Adrenal gland (tissue), 12 donors: ENCODE data around the gene EHMT1. TPM values are rescaled to one million over a fixed set of nuclear protein-coding genes. Genes with fewer than 3 reads are reported as not detected.

ENCODE experiments used
- DNase-seq, 7 donors: peaks; one replicate each; pipeline ENCODE4 v3.0.0-alpha.2; 2019 to 2020
- H3K27ac ChIP-seq, 5 donors: fragments of 200-600 bp; sonication (generic) in 4 of 5; 1 replicate in 3 of 5; 2 replicates in 2 of 5; pipeline versions ENCODE4 v1.5.1 to v1.8.0; 2016 to 2020; ENCODE audit warnings: mild to moderate bottlenecking in 1 of 5
- H3K27me3 ChIP-seq: fragments of 200-600 bp; 2 replicates; pipeline ENCODE4 v1.8.0; 2021
- H3K36me3 ChIP-seq, 2 donors: fragments of 200-600 bp; replicated peaks in 1 of 2; 1 replicate in 1 of 2; 2 replicates in 1 of 2; pipeline versions ENCODE4 v1.5.1 to v1.8.0; 2018 to 2022
- H3K4me1 ChIP-seq, 2 donors: fragments of 200-600 bp; replicated peaks in 1 of 2; 1 replicate in 1 of 2; 2 replicates in 1 of 2; pipeline versions ENCODE4 v1.5.1 to v1.8.0; 2018 to 2021
- H3K4me3 ChIP-seq, 4 donors: fragments of 200-600 bp; sonication (generic) in 3 of 4; one replicate each; pipeline ENCODE4 v1.5.1; 2016 to 2018
- H3K9me3 ChIP-seq, 3 donors: fragments of 200-600 bp; sonication (generic) in 1 of 3; replicated peaks in 1 of 3; 1 replicate in 2 of 3; 2 replicates in 1 of 3; pipeline versions ENCODE4 v1.5.1 to v1.8.0; 2016 to 2021
- CTCF ChIP-seq, 6 experiments: fragments of 450-650 bp in 4 of 6; fragments of 200-600 bp in 2 of 6; sonication (generic) in 1 of 6; IDR thresholded peaks; 1 replicate in 5 of 6; 2 replicates in 1 of 6; pipeline versions ENCODE4 v1.5.1 to v1.8.0; 2016 to 2021; ENCODE audit warnings: antibody characterized with exemption in 6 of 6, mild to moderate bottlenecking in 2 of 6, moderate library complexity in 1 of 6
- POLR2A ChIP-seq, 2 donors: fragments of 450-650 bp; IDR thresholded peaks; one replicate each; pipeline ENCODE4 v1.6.1; 2017; ENCODE audit warnings: antibody characterized with exemption in 2 of 2, mild to moderate bottlenecking in 2 of 2, moderate library complexity in 1 of 2
- WGBS, 4 donors: extraction: QIAGEN DNeasy Blood & Tissue Kit in 2 of 4; methylation state at CpG; one replicate each; pipeline versions ENCODE4 v1.1.5 to v1.1.7; 2013 to 2017; 5-methylcytosine and 5-hydroxymethylcytosine counted together
- intact Hi-C, 2 donors: fragments of 100-400 bp; cut with DNase I; formaldehyde crosslinking; loops; one replicate each; pipeline versions ENCODE4 v1.14.1 to v1.15.0; 2022 to 2023
- polyA plus RNA-seq, 3 donors: library from polyadenylated mRNA; stranded (reverse); fragments of 200-250 nt in 2 of 3; fragments of 350-450 nt in 1 of 3; fragmentation: Illumina TruSeq in 1 of 3; extraction: RNeasy Lipid Tissue Mini Kit (QIAGEN cat#74804) in 1 of 3; gene quantifications; one replicate each; pipeline ENCODE4 v1.2.3, GENCODE V29; 2013 to 2014
- total RNA-seq, 9 donors: library from RNA; depleted of rRNA in 4 of 9; stranded (reverse); fragments of >200 nt in 4 of 9; fragments of 120-200 nt in 1 of 9; fragmentation: NEBNext Ultra II Directional in 1 of 9; extraction: Animal tissue kit (Norgen Biotek cat#: 25700) in 1 of 9; gene quantifications; one replicate each; pipeline versions ENCODE4 v1.1.0 to v1.2.4, GENCODE V29; 2013 to 2023
- donor health status: healthy with polysubstance abuse.
- donor health status: Bipolar disorder and iron deficiency.
- donor health status: DM: yes; HTN: yes; CAD: no.
- donor health status: DM: no; HTN: no; CAD: no.
- donor health status: DM: no; HTN: no; CAD: no.
- donor health status: DM: yes; HTN: yes; CAD: no.

EHMT1 gene
- total and polyA plus RNA-seq, 12 donors: 42.0 to 171 (median 71.0) TPM

GRCh38 chr9:137798142-137798541 lies 179.3 kb downstream of the EHMT1 start:
- Histone ChIP-seq H3K27ac (no peak overlapping the region), H3K36me3 (peaks cover 0 to 87% of the 10 kb centered on the region in 2 donors), H3K27me3 (no peaks in the 10 kb centered on the region), H3K4me3 (no peak overlapping the region), H3K9me3 (no peaks in the 10 kb centered on the region), H3K4me1 (no peaks in the 10 kb centered on the region)
- TF ChIP-seq POLR2A (IDR thresholded peaks at IDR 0.05): no peak
- no peak for TF ChIP-seq CTCF (IDR thresholded peaks at IDR 0.05)
- 92 to 97% (median 96%) methylated on average over 8 to 9 of the region's 9 CpGs for WGBS, 4 donors
- intact Hi-C loops: no loop called here
- no peak for DNase-seq

- no peak for DNase-seq
- Histone ChIP-seq H3K36me3 (peaks cover 0 to 86% of the 10 kb centered on the region in 2 donors), H3K9me3 (no peaks in the 10 kb centered on the region), H3K27me3 (no peaks in the 10 kb centered on the region), H3K4me1 (no peaks in the 10 kb centered on the region), H3K4me3 (no peak overlapping the region), H3K27ac (no peak overlapping the region)
- intact Hi-C loops: no loop called here
- TF ChIP-seq POLR2A (IDR thresholded peaks at IDR 0.05): no peak
- no peak for TF ChIP-seq CTCF (IDR thresholded peaks at IDR 0.05)
- 89 to 94% (median 92%) methylated on average over 15 to 21 of the region's 21 CpGs for WGBS, 4 donors
Measured at GRCh38 chr9:137798901-137799629, 180.3 kb downstream of the EHMT1 start.

GRCh38 chr9:137799630-137799983 lies 180.8 kb downstream of the EHMT1 start:
- Histone ChIP-seq H3K36me3 (peaks cover 0 to 82% of the 10 kb centered on the region in 2 donors), H3K4me1 (no peaks in the 10 kb centered on the region), H3K9me3 (no peaks in the 10 kb centered on the region), H3K27ac (no peak overlapping the region), H3K4me3 (no peak overlapping the region), H3K27me3 (no peaks in the 10 kb centered on the region)
- WGBS, 4 donors: 85 to 91% (median 90%) methylated on average over 11 to 12 of the region's 12 CpGs
- TF ChIP-seq POLR2A (IDR thresholded peaks at IDR 0.05): no peak
- no peak for DNase-seq
- intact Hi-C loops: no loop called here

- peaks cover 0 to 76% of the 10 kb centered on the region in 2 donors for H3K36me3 ChIP-seq
- H3K4me1 ChIP-seq: no peaks in the 10 kb centered on the region
- 86 to 94% (median 89%) methylated on average over 24 to 31 of the region's 31 CpGs for WGBS, 4 donors
- no peak for DNase-seq
- H3K27ac ChIP-seq: no peak overlapping the region
- intact Hi-C loops: no loop called here
- TF ChIP-seq POLR2A (IDR thresholded peaks at IDR 0.05): no peak
- TF ChIP-seq CTCF (IDR thresholded peaks at IDR 0.05): no peak
- H3K4me3 ChIP-seq: no peak overlapping the region
- H3K9me3 ChIP-seq: no peaks in the 10 kb centered on the region
- H3K27me3 ChIP-seq: no peaks in the 10 kb centered on the region
Measured at GRCh38 chr9:137800196-137801022, 181.6 kb downstream of the EHMT1 start.
